K562 (cell line): ENCODE measurements around the gene CACNG6. TPM values are rescaled to one million over a fixed set of nuclear protein-coding genes. Genes with fewer than 3 reads are reported as not detected.

ENCODE experiments used
- ATAC-seq: fragments of 200-7000 bp; cut with Tn5 transposase; 3 replicates; pipeline ENCODE4 v1.9.1; 2020; ENCODE audit warnings: moderate library complexity
- BruUV-seq: library from RNA; stranded (reverse); fragments of 400-500 nt; replicated peaks from 2 replicates; lab custom pipeline; 2021; lab: Mats Ljungman, UMichigan
- CTCF ChIA-PET: fragments of 300-600 bp; formaldehyde crosslinking; extraction: SDS; loops from one replicate; lab custom pipeline; 2021; ENCODE audit warnings: low intra/inter-chr PET ratio; lab: Yijun Ruan, JAX
- POLR2A ChIA-PET: fragments of 300-600, 350-650 bp; sonication (Branson Sonifier 250); formaldehyde crosslinking; extraction: SDS; loops from one replicate; lab custom pipeline; 2021; ENCODE audit warnings: antibody characterized with exemption, inconsistent platforms; lab: Yijun Ruan, JAX
- DNase-seq, 4 experiments: peaks; one replicate each; pipeline versions ENCODE4 v3.0.0 to v3.0.0-alpha.2; 2011 to 2018; ENCODE audit warnings: low spot score in 3 of 4, mixed read lengths in 3 of 4; ENCODE audit errors: extremely low read depth in 1 of 4
- FAIRE-seq: peaks from 2 replicates; lab custom pipeline; 2011; peaks lifted over from hg19 to GRCh38; lab: Jason Lieb, UNC
- H2AFZ ChIP-seq: 2 replicates; pipeline ENCODE4 v1.6.0; 2011; ENCODE audit warnings: low read depth, low read length, control low read depth, inconsistent platforms
- H3K27ac ChIP-seq: fragments of 200-600 bp; 3 replicates; pipeline ENCODE4 v1.8.0; 2011; ENCODE audit warnings: low read depth, mild to moderate bottlenecking, control low read depth, inconsistent platforms, low read length, moderate library complexity, mixed read lengths; ENCODE audit errors: extremely low read depth
- H3K27me3 ChIP-seq, 2 experiments: fragments of 300-600 bp in 1 of 2; 2 replicates in 1 of 2; 3 replicates in 1 of 2; pipeline versions ENCODE4 v1.6.0 to v1.8.0; 2011; ENCODE audit warnings: inconsistent platforms in 2 of 2, low read length in 2 of 2, mild to moderate bottlenecking in 1 of 2, mixed read lengths in 1 of 2, moderate library complexity in 1 of 2; ENCODE audit not compliant: control insufficient read depth in 2 of 2, insufficient read depth in 2 of 2
- H3K36me3 ChIP-seq: fragments of 300-600 bp; 3 replicates; pipeline ENCODE4 v1.8.0; 2011; ENCODE audit warnings: mild to moderate bottlenecking, low read length, inconsistent platforms; ENCODE audit not compliant: control insufficient read depth, insufficient read depth
- H3K4me1 ChIP-seq, 2 experiments: fragments of 200-600 bp in 1 of 2; replicated peaks in 1 of 2; 2 replicates in 1 of 2; 3 replicates in 1 of 2; pipeline versions ENCODE4 v1.5.1 to v1.8.0; 2011; ENCODE audit warnings: inconsistent platforms in 2 of 2, low read length in 2 of 2, mild to moderate bottlenecking in 1 of 2, mixed read lengths in 1 of 2, moderate library complexity in 1 of 2; ENCODE audit not compliant: control insufficient read depth in 2 of 2, insufficient read depth in 2 of 2
- H3K4me2 ChIP-seq: 2 replicates; pipeline ENCODE4 v1.6.1; 2011; ENCODE audit warnings: low read length, control low read depth, inconsistent platforms, mixed read lengths; ENCODE audit not compliant: insufficient read depth
- H3K4me3 ChIP-seq: fragments of 200-600 bp; sonication (generic), shearing (Covaris generic); 2 replicates; pipeline ENCODE4 v1.5.1; 2016; ENCODE audit warnings: control low read depth, inconsistent platforms
- H3K79me2 ChIP-seq: fragments of 200-600 bp; 3 replicates; pipeline ENCODE4 v1.8.0; 2011; ENCODE audit warnings: low read length, inconsistent platforms; ENCODE audit not compliant: control insufficient read depth, insufficient read depth
- H3K9ac ChIP-seq, 2 experiments: 2 replicates each; pipeline versions ENCODE4 v1.6.0 to v1.6.1; 2011; ENCODE audit warnings: low read depth in 2 of 2, low read length in 2 of 2, control low read depth in 1 of 2, inconsistent platforms in 1 of 2, mild to moderate bottlenecking in 1 of 2, mixed read lengths in 1 of 2; ENCODE audit not compliant: insufficient read depth in 1 of 2
- H3K9me1 ChIP-seq: one replicate; pipeline ENCODE4 v1.6.0; 2011; ENCODE audit warnings: inconsistent platforms, mild to moderate bottlenecking, low read length, moderate library complexity; ENCODE audit not compliant: control insufficient read depth, insufficient read depth
- H3K9me3 ChIP-seq: replicated peaks from 2 replicates; pipeline ENCODE4 v1.5.1; 2011; ENCODE audit warnings: low read depth, low read length, inconsistent platforms; ENCODE audit not compliant: control insufficient read depth, insufficient read depth
- H4K20me1 ChIP-seq: replicated peaks from 2 replicates; pipeline ENCODE4 v1.6.1; 2011; ENCODE audit warnings: low read length, inconsistent platforms, mixed read lengths; ENCODE audit not compliant: control insufficient read depth, insufficient read depth
- ETV1 ChIP-seq: fragments of 450-650 bp; conservative IDR thresholded peaks from 2 replicates; pipeline ENCODE4 v1.6.1; 2016; ENCODE audit warnings: missing genetic modification characterization, control low read depth, low read depth, missing compliant biosample characterization
- HLTF ChIP-seq: fragments of 450-650 bp; IDR thresholded peaks from 2 replicates; pipeline ENCODE4 v1.6.1; 2016
- KLF1 ChIP-seq: fragments of 450-650 bp; IDR thresholded peaks from 2 replicates; pipeline ENCODE4 v1.6.1; 2016; ENCODE audit warnings: missing genetic modification characterization, missing compliant biosample characterization
- NR2F6 ChIP-seq: fragments of 450-650 bp; formaldehyde crosslinking; IDR thresholded peaks from 2 replicates; pipeline ENCODE4 v1.4.0; 2020; ENCODE audit warnings: mild to moderate bottlenecking
- PCBP2 ChIP-seq: fragments of 200-400 bp; formaldehyde crosslinking; IDR thresholded peaks from 2 replicates; pipeline ENCODE4 v1.6.1; 2018; ENCODE audit warnings: low read length, low read depth, mild to moderate bottlenecking, moderate library complexity; ENCODE audit not compliant: poor library complexity, severe bottlenecking
- STAT5A ChIP-seq: IDR thresholded peaks from 2 replicates; pipeline ENCODE4 v1.6.1; 2012; ENCODE audit warnings: low read length, inconsistent platforms, borderline replicate concordance
- TCF3 ChIP-seq: sonication (generic); formaldehyde crosslinking; IDR thresholded peaks from 2 replicates; pipeline ENCODE4 v1.4.0; 2020; ENCODE audit warnings: mild to moderate bottlenecking, missing genetic modification reagents
- ZBTB12 ChIP-seq: fragments of 250-450 bp; sonication (Bioruptor Pico); IDR thresholded peaks from 2 replicates; pipeline ENCODE4 v1.4.0; 2020
- WGBS: fragments of 100-300 bp; shearing (Covaris generic); methylation state at CpG from one replicate; pipeline ENCODE4 v1.1.6; 2016; ENCODE audit warnings: low coverage, mixed read lengths; ENCODE audit not compliant: insufficient coverage; ENCODE audit errors: missing lambda C conversion rate; 5-methylcytosine and 5-hydroxymethylcytosine counted together
- in situ Hi-C: fragments of 300-500 bp; cut with MboI; formaldehyde crosslinking; loops from 4 replicates; pipeline ENCODE4 v1.15.0; 2018; ENCODE audit warnings: inconsistent platforms, mixed read lengths
- intact Hi-C: fragments of 100-400 bp; cut with micrococcal nuclease; formaldehyde crosslinking; loops from 2 replicates; pipeline ENCODE4 v1.14.2; 2022
- polyA plus RNA-seq, 8 experiments: library from polyadenylated mRNA; depleted of rRNA in 4 of 8; stranded (reverse) in 5 of 8; unstranded in 3 of 8; fragments of >200 nt; fragmentation: Nextera tagmentation in 2 of 8; fragmentation: Illumina TruSeq in 1 of 8; extraction: Ambion mirVana in 2 of 8; extraction: Trizol in 1 of 8; gene quantifications; 2 replicates each; pipeline versions ENCODE4 v1.2.1 to v1.2.3, GENCODE V29; 2011 to 2014; ENCODE audit warnings: inconsistent platforms in 1 of 8, missing spikeins in 1 of 8
- total RNA-seq, 7 experiments: library from RNA; depleted of rRNA in 6 of 7; stranded (reverse); fragments of >200 nt in 6 of 7; fragmentation: Illumina TruSeq in 2 of 7; extraction: Trizol in 2 of 7; gene quantifications; 2 replicates each; pipeline versions ENCODE4 v1.2.1 to v1.2.3, GENCODE V29; 2011 to 2021; ENCODE audit warnings: low replicate concordance in 1 of 7

CACNG6 gene
- total and polyA plus RNA-seq, 9 of the 15 experiments (the other 6 are each of a cell fraction or from before 2014, with no cell fraction given), result not detected

- ChIA-PET POLR2A (no interaction called here), CTCF (no interaction called here)
- in situ Hi-C loops, result no loop called here
- H3K4me2 ChIP-seq, result no peak overlapping the region
- H3K9me1 ChIP-seq, result no peaks in the 10 kb centered on the region
- no peaks in the 10 kb centered on the region for H3K79me2 ChIP-seq
- no peak overlapping the region for H2AFZ ChIP-seq
- DNase-seq (no peak), FAIRE-seq (no peak), ATAC-seq (no peak)
- TF ChIP-seq ETV1 (tag) (no peak), ZBTB12 (CRISPR knock-in tag) (no peak), PCBP2 (no peak), NR2F6 (CRISPR knock-in tag) (no peak), HLTF (no peak), STAT5A (no peak), KLF1 (tag) (no peak), TCF3 (CRISPR knock-in tag) (no peak)
- no peaks in the 10 kb centered on the region for H3K36me3 ChIP-seq
- no peaks in the 10 kb centered on the region for H4K20me1 ChIP-seq
- BruUV-seq, result no TSS peak
- WGBS, result 3% methylated on average over 8 of the region's 8 CpGs
- no peaks in the 10 kb centered on the region; a peak in 1 of 5 replicates for H3K4me1 ChIP-seq
- intact Hi-C loops, result no loop called here
- H3K4me3 ChIP-seq, result no peak overlapping the region
- H3K9ac ChIP-seq, result no peak overlapping the region
- peaks cover 14 to 20% of the 10 kb centered on the region in 2 experiments for H3K27me3 ChIP-seq
- no peak overlapping the region for H3K27ac ChIP-seq
- H3K9me3 ChIP-seq, result no peaks in the 10 kb centered on the region
These were observed 18.0 kb downstream of the CACNG6 start for GRCh38 chr19:54009440-54009839.
